Kidney epithelial cell (primary cell): ENCODE measurements around the gene DHX35. TPM values are rescaled to one million over a fixed set of nuclear protein-coding genes. Genes with fewer than 3 reads are reported as not detected.

Source experiments
- DNase-seq: peaks from one replicate; pipeline ENCODE4 v3.0.0-alpha.2; 2010; ENCODE audit warnings: low read depth
- H3K27me3 ChIP-seq: 2 replicates; pipeline ENCODE4 v1.6.0; 2011; ENCODE audit warnings: low read length; ENCODE audit not compliant: control insufficient read depth, insufficient read depth
- H3K36me3 ChIP-seq: 2 replicates; pipeline ENCODE4 v1.5.1; 2011; ENCODE audit warnings: low read length; ENCODE audit not compliant: control insufficient read depth, insufficient read depth
- H3K4me3 ChIP-seq: 2 replicates; pipeline ENCODE4 v1.5.1; 2011; ENCODE audit warnings: low read depth, mild to moderate bottlenecking, control low read depth, low read length
- total RNA-seq: library from RNA; depleted of rRNA; stranded (reverse); fragments of >200 nt; gene quantifications from 2 replicates; pipeline ENCODE4 v1.2.3, GENCODE V29; 2015
- TF ChIP-seq, protein P1 (sequence below): IDR thresholded peaks from 2 replicates; pipeline ENCODE4 v1.5.1; 2011; ENCODE audit warnings: mild to moderate bottlenecking, moderate library complexity, low read length, control low read depth, inconsistent platforms; ENCODE audit not compliant: insufficient read depth, poor library complexity, severe bottlenecking

DHX35 gene
- total RNA-seq, 1 donor from 2014 or later, result 7.4 TPM

DNA sequence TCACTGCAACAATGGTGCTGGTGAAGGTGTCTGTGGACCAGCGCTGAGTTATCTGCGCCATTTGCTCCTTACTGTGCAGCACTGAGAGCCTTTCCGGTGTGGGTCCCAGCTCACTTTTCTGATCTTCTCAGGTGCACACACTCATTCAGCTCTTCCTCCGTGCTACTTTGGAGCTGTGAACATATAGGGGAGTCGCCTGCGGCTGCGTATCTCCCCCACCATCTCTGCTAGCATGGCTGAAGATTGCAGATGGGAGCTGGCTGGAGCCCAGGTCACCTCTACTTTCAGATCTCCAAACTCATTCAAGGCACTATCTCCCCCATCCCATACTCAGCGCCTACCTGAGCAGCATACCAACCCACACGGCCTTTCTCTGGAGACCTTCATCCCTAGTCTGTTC lies 96.9 kb downstream of the DHX35 start:
- TF ChIP-seq, protein P1, sequence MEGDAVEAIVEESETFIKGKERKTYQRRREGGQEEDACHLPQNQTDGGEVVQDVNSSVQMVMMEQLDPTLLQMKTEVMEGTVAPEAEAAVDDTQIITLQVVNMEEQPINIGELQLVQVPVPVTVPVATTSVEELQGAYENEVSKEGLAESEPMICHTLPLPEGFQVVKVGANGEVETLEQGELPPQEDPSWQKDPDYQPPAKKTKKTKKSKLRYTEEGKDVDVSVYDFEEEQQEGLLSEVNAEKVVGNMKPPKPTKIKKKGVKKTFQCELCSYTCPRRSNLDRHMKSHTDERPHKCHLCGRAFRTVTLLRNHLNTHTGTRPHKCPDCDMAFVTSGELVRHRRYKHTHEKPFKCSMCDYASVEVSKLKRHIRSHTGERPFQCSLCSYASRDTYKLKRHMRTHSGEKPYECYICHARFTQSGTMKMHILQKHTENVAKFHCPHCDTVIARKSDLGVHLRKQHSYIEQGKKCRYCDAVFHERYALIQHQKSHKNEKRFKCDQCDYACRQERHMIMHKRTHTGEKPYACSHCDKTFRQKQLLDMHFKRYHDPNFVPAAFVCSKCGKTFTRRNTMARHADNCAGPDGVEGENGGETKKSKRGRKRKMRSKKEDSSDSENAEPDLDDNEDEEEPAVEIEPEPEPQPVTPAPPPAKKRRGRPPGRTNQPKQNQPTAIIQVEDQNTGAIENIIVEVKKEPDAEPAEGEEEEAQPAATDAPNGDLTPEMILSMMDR, result no peak
- DNase-seq, result no peak
- Histone ChIP-seq H3K36me3 (no peaks in the 10 kb centered on the region), H3K27me3 (peaks cover 4% of the 10 kb centered on the region), H3K4me3 (no peak overlapping the region)

GRCh38 chr20:39066471-39067242 lies 104.5 kb downstream of the DHX35 start:
- TF ChIP-seq, protein P1, result no peak
- no peak for DNase-seq
- no peaks in the 10 kb centered on the region for H3K27me3 ChIP-seq
- no peak overlapping the region for H3K4me3 ChIP-seq
- no peaks in the 10 kb centered on the region for H3K36me3 ChIP-seq

DNA sequence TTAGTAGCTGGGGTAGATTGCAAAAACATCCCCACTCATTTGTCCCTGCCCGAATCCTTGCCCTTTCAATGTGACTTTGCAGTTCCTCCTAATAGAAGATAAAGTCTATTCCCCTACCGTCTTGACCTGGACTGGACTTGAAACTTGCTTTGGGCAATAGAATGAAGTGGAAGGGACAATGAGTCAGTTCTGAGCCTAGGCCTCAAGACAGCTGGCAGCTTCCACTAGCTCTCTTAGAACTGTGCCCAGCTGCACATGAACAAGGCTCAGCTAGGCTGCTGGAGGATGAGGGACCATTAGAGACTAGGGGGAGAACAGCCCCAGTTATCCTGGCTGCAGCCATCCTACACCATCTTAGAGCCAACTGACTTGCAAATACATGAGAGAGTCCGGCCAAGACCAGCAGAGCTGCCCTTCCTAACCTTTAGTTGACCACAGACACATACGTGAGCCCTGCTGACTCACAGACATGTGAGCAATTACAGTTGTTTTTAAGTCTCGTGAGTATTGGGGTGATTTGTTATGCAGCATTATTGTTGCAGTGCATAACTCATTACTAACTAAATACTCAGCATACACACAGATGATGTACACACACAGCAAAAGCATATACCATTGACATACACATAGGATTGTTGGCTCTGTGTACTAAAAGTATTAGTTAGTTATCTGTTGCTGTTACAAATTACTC lies 105.5 kb downstream of the DHX35 start:
- no peaks in the 10 kb centered on the region for H3K27me3 ChIP-seq
- DNase-seq, result no peak
- no peaks in the 10 kb centered on the region for H3K36me3 ChIP-seq
- no peak overlapping the region for H3K4me3 ChIP-seq
- TF ChIP-seq, protein P1, result no peak

GRCh38 chr20:39069976-39070375 lies 107.8 kb downstream of the DHX35 start:
- no peak for DNase-seq
- TF ChIP-seq, protein P1, result no peak
- H3K36me3 ChIP-seq, result no peaks in the 10 kb centered on the region

DNA sequence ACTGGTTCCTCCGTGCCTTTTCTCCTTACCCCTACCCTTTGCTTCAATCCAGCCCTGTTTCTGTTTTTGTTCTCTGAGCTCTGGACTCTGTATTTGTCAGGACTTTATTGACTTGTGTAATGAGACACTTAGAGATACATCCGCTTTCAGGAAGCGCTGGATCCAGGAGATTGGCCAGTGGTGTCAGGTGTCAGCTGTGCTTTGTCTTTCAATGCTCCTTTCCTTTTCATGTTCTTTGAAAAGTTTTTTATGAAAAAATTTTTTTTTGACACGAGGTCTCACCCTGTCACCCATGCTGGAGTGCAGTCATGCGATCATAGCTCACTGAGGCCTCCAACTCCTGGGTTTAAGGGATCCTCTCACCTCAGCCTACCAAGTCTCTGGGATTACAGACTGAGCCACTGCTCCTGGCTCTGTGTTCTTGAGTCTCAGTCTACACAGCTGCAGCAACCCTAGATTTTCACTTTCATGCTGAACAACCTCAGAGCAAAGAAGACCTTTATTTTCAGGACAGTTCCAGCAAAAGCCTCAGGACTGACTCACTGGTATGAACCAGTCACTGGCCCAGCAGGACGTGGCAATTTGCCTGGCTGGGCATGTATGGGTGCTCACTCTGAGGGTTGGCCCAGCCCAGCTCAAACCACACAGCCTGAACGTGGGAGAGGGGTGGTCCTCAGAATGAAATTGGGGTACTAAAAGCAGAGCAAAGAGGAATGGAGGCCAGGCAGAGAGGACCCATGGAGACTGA lies 108.5 kb downstream of the DHX35 start:
- no peaks in the 10 kb centered on the region for H3K36me3 ChIP-seq
- no peak for DNase-seq
- TF ChIP-seq, protein P1, result no peak

More at GRCh38 chr20:39069976-39070375, 107.8 kb downstream of the DHX35 start:
- no peaks in the 10 kb centered on the region for H3K27me3 ChIP-seq
- H3K4me3 ChIP-seq, result no peak overlapping the region

More for the DNA sequence above, 108.5 kb downstream of the DHX35 start:
- H3K4me3 ChIP-seq, result no peak overlapping the region
- no peaks in the 10 kb centered on the region for H3K27me3 ChIP-seq
